GM12878 (cell line): ENCODE measurements around the gene KCNQ1. TPM values are rescaled to one million over a fixed set of nuclear protein-coding genes. Genes with fewer than 3 reads are reported as not detected.

Experiments
- ATAC-seq: fragments of 200-7000 bp; cut with Tn5 transposase; 3 replicates; pipeline ENCODE4 v1.9.1; 2020; ENCODE audit warnings: mild to moderate bottlenecking, moderate library complexity
- BruUV-seq: library from RNA; stranded (reverse); fragments of 400-500 nt; replicated peaks from 2 replicates; lab custom pipeline; 2021; lab: Mats Ljungman, UMichigan
- CTCF ChIA-PET: fragments of 300-600 bp; sonication (Branson Sonifier 250); formaldehyde crosslinking; extraction: SDS; loops from one replicate; lab custom pipeline; 2021; ENCODE audit warnings: inconsistent platforms; lab: Yijun Ruan, JAX
- POLR2A ChIA-PET: fragments of 350-600 bp; formaldehyde crosslinking; extraction: SDS; loops from one replicate; lab custom pipeline; 2021; ENCODE audit warnings: inconsistent platforms; lab: Charles Lee
- RAD21 ChIA-PET: fragments of 300-600 bp; sonication (Branson Sonifier 250); formaldehyde crosslinking; loops from one replicate; lab custom pipeline; 2023; ENCODE audit warnings: antibody characterized with exemption; ENCODE audit not compliant: unreplicated experiment; lab: Charles Lee
- SMC1A ChIA-PET: fragments of 300-600 bp; sonication (Branson Sonifier 250); formaldehyde crosslinking; loops from one replicate; lab custom pipeline; 2023; ENCODE audit not compliant: unreplicated experiment, uncharacterized antibody; lab: Charles Lee
- DNase-seq: peaks from one replicate; pipeline ENCODE4 v3.0.0-alpha.2; 2011; ENCODE audit warnings: low read depth, low spot score
- FAIRE-seq: peaks from 3 replicates; lab custom pipeline; 2011; peaks lifted over from hg19 to GRCh38; lab: Jason Lieb, UNC
- H2AFZ ChIP-seq: 2 replicates; pipeline ENCODE4 v1.6.0; 2011; ENCODE audit warnings: low read depth, low read length, control low read depth; ENCODE audit not compliant: control insufficient read depth
- H3K27ac ChIP-seq: 2 replicates; pipeline ENCODE4 v1.5.1; 2011; ENCODE audit warnings: control low read depth; ENCODE audit not compliant: control insufficient read depth, insufficient read depth
- H3K27me3 ChIP-seq, 2 experiments: replicated peaks in 1 of 2; 2 replicates each; pipeline versions ENCODE4 v1.6.0 to v1.6.1; 2011; ENCODE audit warnings: low read length in 1 of 2; ENCODE audit not compliant: control insufficient read depth in 2 of 2, insufficient read depth in 2 of 2
- H3K36me3 ChIP-seq, 2 experiments: 2 replicates each; pipeline ENCODE4 v1.5.1; 2011; ENCODE audit warnings: low read length in 1 of 2; ENCODE audit not compliant: control insufficient read depth in 2 of 2, insufficient read depth in 2 of 2
- H3K4me1 ChIP-seq: 2 replicates; pipeline ENCODE4 v1.6.1; 2011; ENCODE audit warnings: mild to moderate bottlenecking, low read length, moderate library complexity, mixed read lengths; ENCODE audit not compliant: control insufficient read depth, insufficient read depth
- H3K4me2 ChIP-seq: 2 replicates; pipeline ENCODE4 v1.6.0; 2011; ENCODE audit warnings: control low read depth; ENCODE audit not compliant: control insufficient read depth, insufficient read depth
- H3K4me3 ChIP-seq: fragments of 200-600 bp; sonication (generic); 2 replicates; pipeline ENCODE4 v1.5.1; 2016
- H3K79me2 ChIP-seq: 2 replicates; pipeline ENCODE4 v1.6.0; 2011; ENCODE audit warnings: low read length; ENCODE audit not compliant: control insufficient read depth, insufficient read depth
- H3K9ac ChIP-seq: 2 replicates; pipeline ENCODE4 v1.8.0; 2011; ENCODE audit warnings: low read length, control low read depth, mixed read lengths; ENCODE audit not compliant: control insufficient read depth, insufficient read depth
- H3K9me3 ChIP-seq: replicated peaks from 3 replicates; pipeline ENCODE4 v1.5.1; 2011; ENCODE audit warnings: mild to moderate bottlenecking, low read length; ENCODE audit not compliant: control insufficient read depth, insufficient read depth
- H4K20me1 ChIP-seq: 2 replicates; pipeline ENCODE4 v1.6.0; 2011; ENCODE audit not compliant: control insufficient read depth, insufficient read depth
- CBX3 ChIP-seq: fragments of 200-600 bp; sonication (generic); IDR thresholded peaks from 2 replicates; pipeline ENCODE4 v1.6.1; 2016; ENCODE audit warnings: low read depth, borderline replicate concordance
- EZH2 ChIP-seq: IDR thresholded peaks from 2 replicates; pipeline ENCODE4 v1.6.1; 2012; ENCODE audit warnings: low read depth, mild to moderate bottlenecking, control low read depth, inconsistent platforms, low read length, borderline replicate concordance; ENCODE audit not compliant: control insufficient read depth
- HDAC6 ChIP-seq: fragments of 200-600 bp; sonication (generic); IDR thresholded peaks from one replicate; pipeline ENCODE4 v1.8.0; 2017; ENCODE audit warnings: antibody characterized with exemption; ENCODE audit not compliant: unreplicated experiment
- JUNB ChIP-seq: IDR thresholded peaks from 2 replicates; pipeline ENCODE4 v1.6.1; 2016; ENCODE audit warnings: antibody characterized with exemption, mild to moderate bottlenecking
- MYB ChIP-seq: fragments of 150-350 bp; IDR thresholded peaks from 2 replicates; pipeline ENCODE4 v1.6.1; 2014; ENCODE audit warnings: mild to moderate bottlenecking, low read depth, low read length, borderline replicate concordance
- NR2F1 ChIP-seq: fragments of 450-650 bp; conservative IDR thresholded peaks from 2 replicates; pipeline ENCODE4 v1.6.1; 2017; ENCODE audit warnings: mild to moderate bottlenecking
- POLR2A ChIP-seq: IDR thresholded peaks from 2 replicates; pipeline ENCODE4 v1.6.1; 2011; ENCODE audit warnings: low read depth, mild to moderate bottlenecking, low read length
- SMAD1 ChIP-seq: fragments of 450-650 bp; IDR thresholded peaks from 2 replicates; pipeline ENCODE4 v1.6.1; 2018; ENCODE audit warnings: mild to moderate bottlenecking, low read depth; ENCODE audit not compliant: partially characterized antibody
- WGBS: methylation state at CpG from one replicate; pipeline ENCODE4 v1.1.6; 2016; ENCODE audit warnings: low lambda C conversion rate; ENCODE audit not compliant: insufficient replicate concordance, insufficient coverage; ENCODE audit errors: missing lambda C conversion rate; 5-methylcytosine and 5-hydroxymethylcytosine counted together
- in situ Hi-C: fragments of 300-500 bp; cut with MboI; formaldehyde crosslinking; loops from 9 replicates; pipeline ENCODE4 v1.14.3; 2018; ENCODE audit warnings: mixed read lengths
- intact Hi-C: fragments of 100-400 bp; cut with micrococcal nuclease; formaldehyde crosslinking; loops from one replicate; pipeline ENCODE4 v1.14.2; 2022; ENCODE audit not compliant: unreplicated experiment
- polyA plus RNA-seq, 11 experiments: library from polyadenylated mRNA; depleted of rRNA in 4 of 11; unstranded in 6 of 11; stranded (reverse) in 5 of 11; fragments of >200 nt; fragmentation: Nextera tagmentation in 4 of 11; fragmentation: Illumina TruSeq in 1 of 11; extraction: Ambion mirVana in 4 of 11; extraction: Trizol in 1 of 11; gene quantifications; 1 replicate in 1 of 11; 2 replicates in 10 of 11; pipeline versions ENCODE4 v1.2.1 to v1.2.3, GENCODE V29; 2011 to 2016; ENCODE audit warnings: inconsistent platforms in 2 of 11, missing spikeins in 2 of 11, low read depth in 1 of 11
- total RNA-seq, 4 experiments: library from RNA; depleted of rRNA in 3 of 4; stranded (reverse); fragments of >200 nt in 3 of 4; fragmentation: Illumina TruSeq in 1 of 4; extraction: Trizol in 1 of 4; gene quantifications; 2 replicates each; pipeline versions ENCODE4 v1.2.1 to v1.2.3, GENCODE V29; 2013 to 2021
- TF ChIP-seq, protein P1 (sequence below): IDR thresholded peaks from 2 replicates; pipeline ENCODE4 v1.6.1; 2011; ENCODE audit warnings: borderline replicate concordance, low read depth, mild to moderate bottlenecking, moderate library complexity, low read length; ENCODE audit not compliant: insufficient read depth, poor library complexity, severe bottlenecking
- TF ChIP-seq, protein P2 (sequence below): fragments of 450-650 bp; formaldehyde crosslinking; IDR thresholded peaks from 2 replicates; pipeline ENCODE4 v1.5.0; 2022; ENCODE audit warnings: mild to moderate bottlenecking, missing genetic modification characterization
- TF ChIP-seq, protein P3 (sequence below): fragments of 450-650 bp; IDR thresholded peaks from 2 replicates; pipeline ENCODE4 v1.6.1; 2017; ENCODE audit warnings: antibody characterized with exemption, mild to moderate bottlenecking, moderate library complexity
- TF ChIP-seq, protein P4 (sequence below): fragments of 450-650 bp; IDR thresholded peaks from 2 replicates; pipeline ENCODE4 v1.6.1; 2017; ENCODE audit warnings: low read depth, mild to moderate bottlenecking, moderate library complexity

The KCNQ1 gene
- total and polyA plus RNA-seq, 10 of the 15 experiments (the other 5 are each of a cell fraction or from before 2014, with no cell fraction given), result 0.03 to 0.15 (median 0.12) TPM; not detected in 7

DNA sequence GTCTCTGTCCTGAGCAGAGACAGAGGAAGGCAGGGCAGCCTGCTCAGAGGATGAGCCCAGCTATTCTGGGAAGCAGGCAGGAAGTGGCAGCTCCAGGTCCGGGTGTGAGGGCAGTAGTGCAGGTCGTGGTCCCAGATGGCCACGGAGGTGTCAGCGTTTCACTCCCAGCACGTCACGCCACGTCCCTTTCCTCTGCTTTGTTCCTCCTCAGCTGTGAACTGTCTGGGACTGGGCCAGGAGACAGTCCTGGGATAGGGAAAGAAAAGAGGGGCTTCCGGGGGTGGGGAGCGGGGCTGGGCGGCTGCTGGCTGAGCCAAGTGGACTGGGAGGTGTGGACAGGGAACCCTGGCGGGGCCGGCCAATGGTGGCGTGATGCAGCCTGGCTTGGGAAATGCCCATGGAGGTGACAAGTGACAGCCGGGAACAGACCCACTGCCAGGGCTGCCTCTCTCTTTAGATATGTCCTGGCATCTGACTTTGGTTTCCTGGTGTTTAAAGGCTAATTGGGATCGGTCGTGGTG lies 64.7 kb downstream of the KCNQ1 start:
- ATAC-seq, result no peak
- ChIA-PET CTCF (interaction anchor here (0.6 kb wide), 1 partner anchor 232 kb away, joined by 3 read pairs; no protein-coding TSS in a partner anchor), POLR2A (no interaction called here), RAD21 (no interaction called here), SMC1A (no interaction called here)
- H3K4me2 ChIP-seq, result no peak overlapping the region
- H2AFZ ChIP-seq, result no peak overlapping the region
- no peak for DNase-seq
- no peaks in the 10 kb centered on the region for H3K36me3 ChIP-seq
- 37% methylated on average over 16 of the region's 16 CpGs for WGBS
- no peak overlapping the region for H3K27ac ChIP-seq
- no peak for FAIRE-seq
- no TSS peak for BruUV-seq
- H3K9me3 ChIP-seq, result no peaks in the 10 kb centered on the region
- no peak overlapping the region for H3K4me3 ChIP-seq
- no peaks in the 10 kb centered on the region for H4K20me1 ChIP-seq
- no peaks in the 10 kb centered on the region; a peak in 1 of 4 replicates for H3K27me3 ChIP-seq
- in situ Hi-C loops, result no loop called here
- intact Hi-C loops, result no loop called here
- H3K9ac ChIP-seq, result no peak overlapping the region
- H3K79me2 ChIP-seq, result no peaks in the 10 kb centered on the region
- no peaks in the 10 kb centered on the region for H3K4me1 ChIP-seq
- TF ChIP-seq, protein P1, sequence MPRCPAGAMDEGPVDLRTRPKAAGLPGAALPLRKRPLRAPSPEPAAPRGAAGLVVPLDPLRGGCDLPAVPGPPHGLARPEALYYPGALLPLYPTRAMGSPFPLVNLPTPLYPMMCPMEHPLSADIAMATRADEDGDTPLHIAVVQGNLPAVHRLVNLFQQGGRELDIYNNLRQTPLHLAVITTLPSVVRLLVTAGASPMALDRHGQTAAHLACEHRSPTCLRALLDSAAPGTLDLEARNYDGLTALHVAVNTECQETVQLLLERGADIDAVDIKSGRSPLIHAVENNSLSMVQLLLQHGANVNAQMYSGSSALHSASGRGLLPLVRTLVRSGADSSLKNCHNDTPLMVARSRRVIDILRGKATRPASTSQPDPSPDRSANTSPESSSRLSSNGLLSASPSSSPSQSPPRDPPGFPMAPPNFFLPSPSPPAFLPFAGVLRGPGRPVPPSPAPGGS, result no peak
- TF ChIP-seq EZH2 (no peak), JUNB (no peak), HDAC6 (no peak), SMAD1 (no peak), MYB (no peak), POLR2A (no peak), CBX3 (no peak), NR2F1 (no peak)
- TF ChIP-seq, protein P2, sequence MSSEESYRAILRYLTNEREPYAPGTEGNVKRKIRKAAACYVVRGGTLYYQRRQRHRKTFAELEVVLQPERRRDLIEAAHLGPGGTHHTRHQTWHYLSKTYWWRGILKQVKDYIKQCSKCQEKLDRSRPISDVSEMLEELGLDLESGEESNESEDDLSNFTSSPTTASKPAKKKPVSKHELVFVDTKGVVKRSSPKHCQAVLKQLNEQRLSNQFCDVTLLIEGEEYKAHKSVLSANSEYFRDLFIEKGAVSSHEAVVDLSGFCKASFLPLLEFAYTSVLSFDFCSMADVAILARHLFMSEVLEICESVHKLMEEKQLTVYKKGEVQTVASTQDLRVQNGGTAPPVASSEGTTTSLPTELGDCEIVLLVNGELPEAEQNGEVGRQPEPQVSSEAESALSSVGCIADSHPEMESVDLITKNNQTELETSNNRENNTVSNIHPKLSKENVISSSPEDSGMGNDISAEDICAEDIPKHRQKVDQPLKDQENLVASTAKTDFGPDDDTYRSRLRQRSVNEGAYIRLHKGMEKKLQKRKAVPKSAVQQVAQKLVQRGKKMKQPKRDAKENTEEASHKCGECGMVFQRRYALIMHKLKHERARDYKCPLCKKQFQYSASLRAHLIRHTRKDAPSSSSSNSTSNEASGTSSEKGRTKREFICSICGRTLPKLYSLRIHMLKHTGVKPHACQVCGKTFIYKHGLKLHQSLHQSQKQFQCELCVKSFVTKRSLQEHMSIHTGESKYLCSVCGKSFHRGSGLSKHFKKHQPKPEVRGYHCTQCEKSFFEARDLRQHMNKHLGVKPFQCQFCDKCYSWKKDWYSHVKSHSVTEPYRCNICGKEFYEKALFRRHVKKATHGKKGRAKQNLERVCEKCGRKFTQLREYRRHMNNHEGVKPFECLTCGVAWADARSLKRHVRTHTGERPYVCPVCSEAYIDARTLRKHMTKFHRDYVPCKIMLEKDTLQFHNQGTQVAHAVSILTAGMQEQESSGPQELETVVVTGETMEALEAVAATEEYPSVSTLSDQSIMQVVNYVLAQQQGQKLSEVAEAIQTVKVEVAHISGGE (CRISPR knock-in tag), result no peak
- TF ChIP-seq, protein P3, sequence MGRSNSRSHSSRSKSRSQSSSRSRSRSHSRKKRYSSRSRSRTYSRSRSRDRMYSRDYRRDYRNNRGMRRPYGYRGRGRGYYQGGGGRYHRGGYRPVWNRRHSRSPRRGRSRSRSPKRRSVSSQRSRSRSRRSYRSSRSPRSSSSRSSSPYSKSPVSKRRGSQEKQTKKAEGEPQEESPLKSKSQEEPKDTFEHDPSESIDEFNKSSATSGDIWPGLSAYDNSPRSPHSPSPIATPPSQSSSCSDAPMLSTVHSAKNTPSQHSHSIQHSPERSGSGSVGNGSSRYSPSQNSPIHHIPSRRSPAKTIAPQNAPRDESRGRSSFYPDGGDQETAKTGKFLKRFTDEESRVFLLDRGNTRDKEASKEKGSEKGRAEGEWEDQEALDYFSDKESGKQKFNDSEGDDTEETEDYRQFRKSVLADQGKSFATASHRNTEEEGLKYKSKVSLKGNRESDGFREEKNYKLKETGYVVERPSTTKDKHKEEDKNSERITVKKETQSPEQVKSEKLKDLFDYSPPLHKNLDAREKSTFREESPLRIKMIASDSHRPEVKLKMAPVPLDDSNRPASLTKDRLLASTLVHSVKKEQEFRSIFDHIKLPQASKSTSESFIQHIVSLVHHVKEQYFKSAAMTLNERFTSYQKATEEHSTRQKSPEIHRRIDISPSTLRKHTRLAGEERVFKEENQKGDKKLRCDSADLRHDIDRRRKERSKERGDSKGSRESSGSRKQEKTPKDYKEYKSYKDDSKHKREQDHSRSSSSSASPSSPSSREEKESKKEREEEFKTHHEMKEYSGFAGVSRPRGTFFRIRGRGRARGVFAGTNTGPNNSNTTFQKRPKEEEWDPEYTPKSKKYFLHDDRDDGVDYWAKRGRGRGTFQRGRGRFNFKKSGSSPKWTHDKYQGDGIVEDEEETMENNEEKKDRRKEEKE, result no peak
- TF ChIP-seq, protein P4, sequence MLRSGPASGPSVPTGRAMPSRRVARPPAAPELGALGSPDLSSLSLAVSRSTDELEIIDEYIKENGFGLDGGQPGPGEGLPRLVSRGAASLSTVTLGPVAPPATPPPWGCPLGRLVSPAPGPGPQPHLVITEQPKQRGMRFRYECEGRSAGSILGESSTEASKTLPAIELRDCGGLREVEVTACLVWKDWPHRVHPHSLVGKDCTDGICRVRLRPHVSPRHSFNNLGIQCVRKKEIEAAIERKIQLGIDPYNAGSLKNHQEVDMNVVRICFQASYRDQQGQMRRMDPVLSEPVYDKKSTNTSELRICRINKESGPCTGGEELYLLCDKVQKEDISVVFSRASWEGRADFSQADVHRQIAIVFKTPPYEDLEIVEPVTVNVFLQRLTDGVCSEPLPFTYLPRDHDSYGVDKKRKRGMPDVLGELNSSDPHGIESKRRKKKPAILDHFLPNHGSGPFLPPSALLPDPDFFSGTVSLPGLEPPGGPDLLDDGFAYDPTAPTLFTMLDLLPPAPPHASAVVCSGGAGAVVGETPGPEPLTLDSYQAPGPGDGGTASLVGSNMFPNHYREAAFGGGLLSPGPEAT, result no peak
